Sigmoid colon (tissue), 4 donors: ENCODE data around the gene TMEM120B.

Experiments used
- EP300 ChIP-seq, 4 donors: sonication (generic); formaldehyde crosslinking; IDR thresholded peaks; one replicate each; pipeline ENCODE4 v1.6.1; 2017; ENCODE audit warnings: antibody characterized with exemption in 4 of 4
- POLR2A ChIP-seq, 2 donors: fragments of 450-650 bp; IDR thresholded peaks; one replicate each; pipeline ENCODE4 v1.6.1; 2016; ENCODE audit warnings: antibody characterized with exemption in 2 of 2, mild to moderate bottlenecking in 2 of 2, moderate library complexity in 2 of 2
- POLR2AphosphoS5 ChIP-seq, 4 donors: sonication (generic); formaldehyde crosslinking; IDR thresholded peaks; one replicate each; pipeline ENCODE4 v1.6.1; 2017; ENCODE audit warnings: antibody characterized with exemption in 4 of 4
- TF ChIP-seq, protein P1 (sequence below), 4 experiments: fragments of 450-650 bp in 3 of 4; fragments of 200-600 bp in 1 of 4; IDR thresholded peaks; one replicate each; pipeline ENCODE4 v1.5.1; 2016 to 2019; ENCODE audit warnings: antibody characterized with exemption in 4 of 4, mild to moderate bottlenecking in 3 of 4, moderate library complexity in 2 of 4

DNA sequence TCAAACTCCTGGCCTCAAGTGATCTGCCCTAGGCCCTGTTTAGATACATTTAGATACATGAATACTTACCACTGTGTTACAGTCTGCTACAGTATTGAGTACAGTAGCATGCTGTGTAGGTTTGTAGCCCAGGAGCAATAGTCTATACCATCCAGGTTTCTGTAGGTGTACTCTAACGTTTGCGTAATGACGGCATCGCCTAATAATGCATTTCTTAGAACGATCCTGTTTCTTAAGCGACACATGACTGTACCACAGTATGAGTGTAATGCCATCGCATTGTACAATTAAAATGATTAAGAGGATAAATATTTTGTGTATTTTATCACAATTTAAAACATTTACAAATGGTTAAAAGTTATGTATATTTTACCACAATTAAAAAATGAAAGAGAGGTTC lies 18.9 kb downstream of the TMEM120B start:
- TF ChIP-seq, protein P1, sequence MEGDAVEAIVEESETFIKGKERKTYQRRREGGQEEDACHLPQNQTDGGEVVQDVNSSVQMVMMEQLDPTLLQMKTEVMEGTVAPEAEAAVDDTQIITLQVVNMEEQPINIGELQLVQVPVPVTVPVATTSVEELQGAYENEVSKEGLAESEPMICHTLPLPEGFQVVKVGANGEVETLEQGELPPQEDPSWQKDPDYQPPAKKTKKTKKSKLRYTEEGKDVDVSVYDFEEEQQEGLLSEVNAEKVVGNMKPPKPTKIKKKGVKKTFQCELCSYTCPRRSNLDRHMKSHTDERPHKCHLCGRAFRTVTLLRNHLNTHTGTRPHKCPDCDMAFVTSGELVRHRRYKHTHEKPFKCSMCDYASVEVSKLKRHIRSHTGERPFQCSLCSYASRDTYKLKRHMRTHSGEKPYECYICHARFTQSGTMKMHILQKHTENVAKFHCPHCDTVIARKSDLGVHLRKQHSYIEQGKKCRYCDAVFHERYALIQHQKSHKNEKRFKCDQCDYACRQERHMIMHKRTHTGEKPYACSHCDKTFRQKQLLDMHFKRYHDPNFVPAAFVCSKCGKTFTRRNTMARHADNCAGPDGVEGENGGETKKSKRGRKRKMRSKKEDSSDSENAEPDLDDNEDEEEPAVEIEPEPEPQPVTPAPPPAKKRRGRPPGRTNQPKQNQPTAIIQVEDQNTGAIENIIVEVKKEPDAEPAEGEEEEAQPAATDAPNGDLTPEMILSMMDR (IDR thresholded peaks at IDR 0.05), result no peak
- TF ChIP-seq POLR2A (IDR thresholded peaks at IDR 0.05), result no peak
- no peak for TF ChIP-seq EP300 (IDR thresholded peaks at IDR 0.05)
- no peak for TF ChIP-seq POLR2AphosphoS5 (IDR thresholded peaks at IDR 0.05)
